HG03457 (cell line): Measurements from ENCODE around the gene TCP10L.
"Not testable (repeated sequence)": the region's sequence is repeated elsewhere in the genome, so short reads cannot be mapped to it uniquely, and the experiment has no call there.

Experiments
- ATAC-seq: cut with Tn5 transposase; IDR thresholded peaks from one replicate; pipeline ENCODE4 v1.9.1; 2021; ENCODE audit warnings: moderate number of reproducible peaks; ENCODE audit not compliant: unreplicated experiment

TCP10L gene

DNA sequence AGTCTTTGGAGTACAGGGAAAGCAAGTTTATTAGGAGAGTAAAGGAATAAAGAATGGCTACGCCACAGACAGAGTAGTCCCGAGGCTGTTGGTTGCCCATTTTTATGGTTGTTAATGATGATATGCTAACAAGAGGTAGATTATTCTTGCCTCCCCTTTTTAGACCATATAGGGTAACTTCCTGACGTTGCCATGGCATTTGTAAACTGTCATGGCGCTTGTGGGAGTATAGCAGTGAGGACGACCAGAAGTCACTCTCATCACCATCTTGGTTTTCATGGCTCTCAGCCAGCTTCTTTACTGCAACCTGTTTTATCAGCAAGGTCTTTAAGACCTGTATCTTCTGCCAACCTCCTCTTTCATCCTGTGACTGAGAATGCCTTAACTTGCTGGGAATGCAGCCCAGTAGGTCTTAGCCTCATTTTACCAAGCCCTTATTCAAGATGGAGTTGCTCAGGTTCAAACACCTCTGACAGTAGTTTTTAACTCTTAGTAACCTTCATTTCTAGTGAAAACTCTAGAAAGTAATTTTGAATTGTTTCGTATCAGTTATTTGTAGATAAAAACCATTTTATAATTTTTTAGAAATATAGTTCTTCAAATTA lies 26.2 kb downstream of the TCP10L start:
- ATAC-seq: no peak

DNA sequence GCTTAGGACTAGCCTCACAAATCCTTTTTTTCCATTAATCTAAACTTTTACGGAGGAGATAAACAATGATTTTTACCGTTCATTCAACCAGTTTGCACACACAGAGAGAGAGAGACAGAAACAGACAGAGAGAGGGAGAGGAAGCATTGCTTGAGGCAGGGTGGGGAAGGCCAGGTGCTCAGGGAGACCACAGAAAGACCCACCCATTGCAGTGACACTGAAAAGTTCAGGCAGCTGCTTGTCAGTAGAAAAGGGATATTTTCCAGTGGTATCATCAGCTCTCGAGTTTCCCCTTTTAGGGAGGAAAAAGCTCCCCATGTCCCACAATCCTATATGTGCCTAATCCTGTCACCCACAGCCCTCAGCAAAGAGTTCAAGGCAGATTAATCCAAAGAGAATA lies 27.2 kb downstream of the TCP10L start:
- no peak for ATAC-seq

DNA sequence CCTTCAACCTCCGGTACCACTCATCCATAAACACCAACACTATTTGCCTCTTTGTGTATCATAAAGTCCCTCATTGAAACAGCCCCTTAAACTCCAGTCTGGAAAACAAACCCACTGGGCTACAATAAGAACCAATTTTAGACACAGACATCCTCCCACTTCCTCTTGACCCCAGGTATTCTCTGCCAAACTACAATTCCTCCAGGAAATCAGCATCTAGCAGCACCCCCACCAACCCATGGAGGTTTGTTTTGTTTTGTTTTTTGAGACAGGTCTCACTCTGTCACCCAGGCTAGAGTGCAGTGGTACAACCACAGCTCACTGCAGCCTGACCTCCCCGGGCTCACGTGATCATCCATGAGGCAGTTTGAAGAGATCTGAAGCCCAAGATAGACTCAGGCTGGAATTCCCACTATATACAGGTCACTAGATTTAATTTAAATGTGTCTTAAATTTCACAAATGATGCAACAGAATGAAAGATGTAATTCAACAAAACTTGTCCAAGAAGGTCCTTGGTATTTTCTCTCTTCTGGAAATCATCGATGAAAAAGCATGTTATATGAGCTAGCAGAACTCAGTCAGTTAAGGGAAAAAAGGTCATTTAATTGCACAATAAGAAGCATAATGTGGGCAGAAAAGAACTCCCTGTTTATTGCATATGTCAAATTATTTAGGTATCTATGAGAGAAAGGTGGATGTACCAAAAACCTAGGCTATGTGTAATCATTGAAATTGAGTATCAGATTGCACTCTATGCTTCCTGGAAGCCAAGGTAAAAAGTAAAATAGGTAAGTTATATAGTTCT lies 30.3 kb downstream of the TCP10L start:
- ATAC-seq: no peak

DNA sequence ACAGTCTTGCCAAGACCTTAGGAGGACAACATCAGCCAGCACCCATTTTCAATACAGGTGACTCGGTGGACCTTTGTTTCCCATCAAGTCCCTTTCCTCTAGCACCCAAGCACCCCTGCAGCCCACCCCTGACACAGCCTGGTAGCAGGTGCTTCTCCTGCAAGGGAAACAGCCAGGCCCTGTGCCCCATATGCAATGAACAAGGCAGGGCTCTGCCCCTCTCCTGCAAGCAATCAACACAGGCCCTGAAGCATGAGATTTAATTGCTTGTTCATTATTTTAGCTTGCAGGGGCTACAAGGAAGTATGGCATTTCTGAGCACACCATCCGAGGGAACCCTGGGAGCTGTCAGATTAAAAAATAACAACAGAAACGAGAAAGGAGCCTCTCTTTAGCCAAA lies 35.4 kb downstream of the TCP10L start:
- ATAC-seq: no peak

DNA sequence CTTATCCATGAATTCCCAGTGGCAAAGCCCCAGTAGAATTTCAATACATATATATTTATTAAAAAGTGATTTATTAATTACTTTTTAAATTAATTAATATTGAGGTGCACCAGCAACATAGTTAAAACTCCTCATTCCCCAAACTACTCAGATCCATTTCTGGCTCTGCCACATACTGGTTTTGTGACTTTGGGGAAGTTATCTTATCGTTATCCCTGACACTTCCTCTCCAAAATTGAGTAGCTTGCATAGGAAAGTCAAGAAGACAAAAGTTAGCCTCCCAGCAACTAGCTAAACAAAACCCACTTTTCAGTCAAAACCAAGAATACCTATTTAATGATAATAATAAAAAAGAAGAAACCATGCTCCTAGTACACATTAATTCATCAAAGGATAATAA lies 35.9 kb downstream of the TCP10L start:
- no peak for ATAC-seq

DNA sequence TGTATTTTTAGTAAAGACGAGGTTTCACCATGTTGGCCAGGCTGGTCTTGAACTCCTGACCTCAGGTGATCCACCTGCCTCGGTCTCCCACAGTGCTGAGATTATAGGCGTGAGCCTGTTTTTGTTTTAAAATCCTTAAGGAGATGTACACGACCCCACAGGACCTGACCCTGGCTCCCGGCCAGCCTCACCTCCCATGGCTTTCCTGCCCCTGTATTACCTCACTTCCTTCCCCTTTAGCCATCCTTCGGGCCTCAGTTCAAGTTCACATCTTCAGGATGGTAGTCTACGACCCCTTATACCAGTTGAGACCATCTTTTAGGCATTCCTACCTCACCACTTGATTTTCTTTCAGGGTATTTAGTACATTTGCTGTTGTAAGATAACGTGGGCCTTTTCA lies 36.3 kb downstream of the TCP10L start:
- no peak for ATAC-seq

DNA sequence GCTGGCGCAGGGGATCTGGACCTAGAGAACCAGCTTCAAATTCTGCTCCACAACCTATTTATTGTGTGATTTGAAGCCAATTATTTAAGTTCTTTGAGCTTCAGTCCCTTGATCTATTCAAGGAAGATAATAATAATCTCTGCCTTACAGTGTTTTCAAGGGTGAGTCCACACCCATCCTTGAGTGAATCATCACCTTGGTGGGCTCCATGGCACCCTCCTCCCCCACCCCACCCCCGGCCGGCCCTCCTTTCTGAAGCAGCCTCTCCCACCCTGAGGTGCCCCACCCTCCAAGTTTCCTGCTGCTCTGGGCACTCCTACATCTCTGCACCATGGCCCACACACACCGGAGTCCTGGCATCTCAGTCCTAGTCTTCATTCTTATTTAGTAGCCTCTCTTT lies 38.3 kb downstream of the TCP10L start:
- ATAC-seq: no peak

DNA sequence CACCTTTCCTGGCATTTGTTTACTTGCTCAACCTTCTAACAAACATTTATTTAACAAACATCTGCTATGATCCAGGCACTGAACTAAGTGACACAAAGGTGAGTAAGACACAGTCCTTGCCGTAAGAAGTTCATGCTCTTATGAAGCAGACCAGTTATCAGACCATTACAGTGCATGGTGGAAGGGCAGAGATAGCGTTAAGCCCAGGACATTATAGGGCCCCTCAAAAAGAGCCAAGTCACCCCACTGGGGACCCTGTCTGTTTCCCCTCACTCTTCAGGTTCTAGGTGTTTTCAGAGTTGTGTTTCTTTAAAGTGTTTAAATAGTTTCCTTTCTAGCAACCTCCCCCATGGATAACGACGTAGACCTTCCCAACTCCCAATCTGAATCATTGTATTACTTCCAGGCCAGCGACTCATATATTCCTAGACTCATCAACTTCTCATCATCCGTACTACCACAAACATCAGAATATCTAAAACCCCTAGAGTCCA lies 39.3 kb downstream of the TCP10L start:
- no peak for ATAC-seq

DNA sequence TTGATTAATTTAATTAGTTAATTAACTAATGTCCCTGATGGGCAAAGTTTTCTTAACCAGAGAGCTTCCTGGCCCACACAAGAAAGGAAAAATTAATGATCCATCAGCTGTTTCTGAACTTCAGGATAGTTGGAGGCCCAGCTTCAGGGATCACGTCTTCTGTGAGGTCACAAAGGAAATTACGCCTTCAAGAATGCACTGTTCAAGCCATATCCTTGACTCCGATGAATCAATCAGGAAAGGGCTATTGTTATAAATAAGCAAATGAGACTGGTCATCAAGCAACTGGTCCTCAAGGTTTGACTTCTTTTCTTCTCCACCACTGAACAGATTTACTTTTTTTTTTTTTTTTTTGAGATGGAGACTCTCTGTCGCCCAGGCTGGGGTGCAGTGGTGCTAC lies 40.6 kb downstream of the TCP10L start:
- no peak for ATAC-seq

DNA sequence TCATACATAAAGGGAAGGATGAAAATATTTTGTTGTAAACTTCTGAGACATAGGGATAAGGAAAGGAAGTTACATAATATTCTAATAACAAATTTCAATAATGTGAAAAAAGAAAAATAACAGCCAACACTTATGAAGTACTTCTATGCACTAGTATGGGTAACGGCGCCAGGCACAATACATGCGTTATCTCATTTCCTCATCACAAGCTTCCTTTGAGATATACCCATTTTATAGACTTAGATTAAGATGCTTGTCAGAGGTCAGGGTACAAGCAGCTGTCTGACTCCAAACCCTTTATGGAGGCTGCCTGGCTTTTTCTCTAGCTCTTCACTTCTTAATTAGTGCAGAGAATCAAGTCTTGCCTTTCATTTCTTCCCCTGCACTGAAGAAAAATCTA lies 41.3 kb downstream of the TCP10L start:
- no peak for ATAC-seq

DNA sequence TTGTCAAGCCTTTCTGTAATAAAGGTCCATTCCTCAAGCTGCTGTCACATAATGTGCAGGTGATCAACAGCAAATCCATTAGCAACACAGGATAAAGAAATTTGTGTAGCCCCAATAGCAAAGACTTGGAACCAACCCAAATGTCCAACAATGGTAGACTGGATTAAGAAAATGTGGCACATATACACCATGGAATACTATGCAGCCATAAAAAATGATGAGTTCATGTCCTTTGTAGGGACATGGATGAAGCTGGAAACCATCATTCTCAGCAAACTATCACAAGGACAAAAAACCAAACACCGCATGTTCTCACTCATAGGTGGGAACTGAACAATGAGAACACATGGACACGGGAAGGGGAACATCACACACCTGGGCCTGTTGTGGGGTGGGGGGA lies 42.3 kb downstream of the TCP10L start:
- ATAC-seq: not testable (repeated sequence)

DNA sequence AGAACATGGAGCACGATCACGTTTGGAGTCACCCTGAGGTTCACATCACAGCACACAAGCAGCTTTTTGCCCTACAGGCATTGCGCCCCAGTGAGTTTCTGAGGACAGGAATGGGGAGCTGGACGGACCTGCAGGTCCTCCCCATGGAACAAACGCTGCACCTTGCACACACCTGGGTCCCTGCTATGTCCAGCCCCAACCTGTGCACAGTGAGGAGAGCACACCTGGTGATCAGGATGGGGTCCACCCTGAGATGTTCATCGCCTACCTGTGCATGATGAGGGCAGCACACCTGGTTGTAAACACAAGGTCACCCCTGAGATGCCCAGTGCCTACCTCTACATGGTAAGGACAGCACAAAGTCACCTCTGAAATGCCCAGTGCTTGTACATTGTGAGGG lies 45.9 kb downstream of the TCP10L start:
- no peak for ATAC-seq

DNA sequence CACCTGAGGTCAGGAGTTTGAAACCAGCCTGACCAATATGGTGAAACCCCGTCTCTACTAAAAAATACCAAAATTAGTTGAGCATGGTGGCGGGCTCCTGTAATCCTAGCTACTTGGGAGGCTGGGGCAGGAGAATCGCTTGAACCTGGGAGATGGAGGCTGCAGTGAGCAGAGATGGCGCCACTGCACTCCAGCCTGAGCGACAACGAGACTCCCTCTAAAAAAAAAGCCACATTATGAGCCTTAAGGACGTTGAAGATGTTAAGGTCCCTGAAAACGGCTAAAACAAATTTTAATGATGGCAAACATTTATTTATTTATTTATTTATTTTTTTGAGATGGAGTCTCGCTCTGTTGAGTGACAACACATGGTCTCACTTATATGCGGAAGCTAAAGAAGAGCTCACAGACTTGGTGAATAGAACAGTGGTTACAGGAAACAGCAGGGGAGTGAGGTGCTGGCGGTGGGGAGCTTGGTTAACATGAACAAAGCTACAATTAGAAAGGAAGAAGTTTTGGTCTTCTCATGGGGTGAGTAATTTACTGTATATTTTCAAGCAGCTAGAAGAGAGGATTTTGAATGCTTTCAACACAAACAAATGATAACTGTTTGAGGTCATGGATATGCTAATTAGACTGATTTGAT lies 47.1 kb downstream of the TCP10L start:
- no peak for ATAC-seq

DNA sequence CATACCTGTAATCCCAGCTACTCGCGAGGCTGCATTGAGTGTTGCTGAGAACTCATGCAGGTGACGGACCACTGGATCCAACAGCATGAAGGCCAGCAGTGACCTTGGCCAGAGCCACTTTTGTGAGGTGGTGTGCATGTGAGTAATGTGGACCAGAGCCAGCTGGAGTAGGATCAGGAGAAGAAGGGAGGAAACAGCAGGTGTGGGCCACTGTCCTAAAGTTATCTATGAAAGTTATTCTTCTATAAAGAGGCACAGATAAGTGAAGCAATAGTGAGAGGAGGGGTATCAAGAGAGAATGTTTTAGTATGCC lies 47.8 kb downstream of the TCP10L start:
- no peak for ATAC-seq

DNA sequence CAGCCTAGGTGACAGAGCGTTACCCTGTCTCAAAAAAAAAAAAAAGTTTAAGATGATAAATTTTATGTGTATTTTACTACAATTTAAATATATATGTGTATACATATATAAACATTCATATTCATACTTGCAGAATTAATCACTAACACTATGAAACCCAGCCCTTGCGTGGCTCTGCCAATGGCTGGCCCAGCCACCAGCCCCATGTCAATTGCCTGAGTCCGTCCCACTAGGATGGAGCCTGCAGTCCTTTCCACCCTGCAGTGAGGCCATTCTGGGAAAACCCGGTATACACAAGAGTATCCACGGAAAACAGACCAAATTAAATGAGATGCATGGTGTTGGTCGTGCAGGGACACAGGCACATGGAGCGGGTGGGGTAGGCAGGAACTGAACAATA lies 49.7 kb downstream of the TCP10L start:
- no peak for ATAC-seq

DNA sequence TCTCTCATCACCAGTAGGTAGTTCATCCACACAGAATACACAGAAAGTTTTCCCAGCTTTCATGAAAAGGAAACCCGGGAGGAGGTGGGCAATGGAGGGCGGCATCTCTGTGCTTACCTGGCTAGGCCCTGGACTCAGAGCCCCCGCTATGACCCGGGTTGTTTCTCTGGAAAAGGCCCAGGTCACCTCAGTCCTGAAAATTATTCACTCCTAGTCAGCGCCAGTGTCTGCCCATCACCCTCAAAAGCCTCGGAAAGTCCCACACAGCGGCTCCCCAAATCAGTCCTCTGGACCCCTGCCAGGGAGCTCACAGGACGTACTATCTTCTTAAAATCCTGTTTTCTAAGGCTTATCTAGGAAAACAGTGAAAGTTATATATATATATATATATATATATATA lies 51.2 kb downstream of the TCP10L start:
- ATAC-seq: no peak

DNA sequence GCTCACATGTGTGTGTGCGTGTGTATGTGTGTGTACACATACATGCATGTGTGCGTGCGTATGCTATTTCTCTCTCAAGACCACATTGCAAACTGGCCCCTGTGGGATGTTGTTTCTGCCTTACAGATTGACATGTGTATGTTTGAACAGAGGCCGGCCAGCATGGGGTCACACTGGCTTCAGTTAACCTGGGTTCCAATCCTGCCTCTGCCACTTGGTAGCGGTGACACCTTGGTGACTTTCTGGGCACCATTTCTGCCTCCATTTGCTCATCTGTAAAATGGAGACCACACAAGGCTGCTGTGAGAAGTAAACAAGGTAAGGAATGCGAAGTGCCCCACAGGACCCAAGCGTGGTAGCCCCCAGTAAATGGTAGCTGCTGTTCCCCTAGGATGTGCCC lies 51.7 kb downstream of the TCP10L start:
- no peak for ATAC-seq

DNA sequence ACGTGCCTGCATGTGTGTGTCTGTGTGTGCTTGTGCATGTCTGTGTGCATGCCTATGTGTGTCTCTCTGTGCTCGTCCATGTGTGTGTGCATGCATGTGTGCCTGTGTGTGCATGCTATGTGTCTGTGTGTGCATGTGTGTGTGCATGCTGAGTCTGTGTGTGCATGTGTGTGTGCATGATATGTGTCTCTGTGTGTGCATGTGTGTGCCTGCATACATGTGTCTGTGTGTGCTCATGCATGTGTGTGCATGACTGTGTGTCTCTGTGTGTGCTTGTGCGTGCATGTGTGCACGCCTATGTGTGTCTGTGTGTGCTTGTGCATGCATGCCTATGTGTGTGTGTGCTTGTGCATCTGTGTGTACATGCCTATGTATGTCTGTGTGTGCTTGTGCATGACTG lies 52.3 kb downstream of the TCP10L start:
- ATAC-seq: no peak

DNA sequence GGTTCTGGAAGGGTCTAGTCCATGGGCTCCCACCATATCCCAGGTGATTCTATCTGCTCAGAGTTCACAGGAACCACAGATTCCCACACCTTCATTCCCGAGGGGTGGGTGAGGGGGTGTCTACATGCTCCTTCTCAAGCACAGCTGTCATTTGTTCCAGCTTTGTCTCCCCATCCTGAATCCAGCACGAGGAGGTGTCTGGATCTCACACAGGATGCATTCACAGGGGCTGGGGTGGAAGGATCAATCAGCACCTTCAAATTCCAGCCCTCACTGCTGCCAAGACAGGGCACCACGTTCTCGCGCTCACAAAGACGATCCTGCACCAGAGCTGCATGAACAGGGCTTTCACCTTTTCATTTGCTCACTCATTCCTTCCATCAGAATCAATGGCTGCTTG lies 52.7 kb downstream of the TCP10L start:
- no peak for ATAC-seq

DNA sequence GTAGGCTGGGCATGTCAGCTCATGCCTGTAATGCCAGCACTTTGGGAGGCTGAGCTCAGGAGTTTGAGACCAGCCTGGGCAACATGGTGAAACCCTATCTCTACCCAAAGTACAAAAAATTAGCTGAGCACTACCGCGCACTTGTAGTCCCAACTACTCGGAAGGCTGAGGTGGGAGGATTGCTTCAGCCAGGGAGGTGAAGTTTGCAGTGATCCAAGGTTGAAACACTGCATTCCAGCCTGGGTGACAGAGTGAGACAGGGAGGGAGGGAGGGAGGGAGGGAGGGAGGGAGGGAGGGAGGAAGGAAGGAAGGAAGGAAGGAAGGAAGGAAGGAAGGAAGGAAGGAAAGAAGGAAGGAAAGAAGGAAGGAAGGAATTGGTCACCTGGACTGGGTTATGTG lies 53.8 kb downstream of the TCP10L start:
- ATAC-seq: not testable (repeated sequence)

DNA sequence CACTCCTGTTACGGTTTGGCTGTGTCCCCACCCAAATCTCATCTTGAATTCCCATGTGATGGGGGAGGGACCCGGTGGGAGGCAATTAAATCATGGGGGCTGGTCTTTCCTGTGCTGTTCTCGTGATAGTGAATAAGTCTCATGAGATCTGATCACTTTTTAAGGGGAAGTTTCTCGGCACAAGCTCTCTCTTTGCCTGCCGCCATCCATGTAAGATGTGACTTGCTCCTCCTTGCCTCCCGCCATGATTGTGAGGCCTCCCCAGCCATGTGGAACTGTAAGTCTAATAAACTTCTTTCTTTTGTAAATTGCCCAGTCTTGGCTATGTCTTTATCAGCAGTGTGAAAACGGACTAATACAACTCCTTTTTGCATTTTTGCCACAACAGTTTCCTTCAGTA lies 54.5 kb downstream of the TCP10L start:
- not testable (repeated sequence) for ATAC-seq

DNA sequence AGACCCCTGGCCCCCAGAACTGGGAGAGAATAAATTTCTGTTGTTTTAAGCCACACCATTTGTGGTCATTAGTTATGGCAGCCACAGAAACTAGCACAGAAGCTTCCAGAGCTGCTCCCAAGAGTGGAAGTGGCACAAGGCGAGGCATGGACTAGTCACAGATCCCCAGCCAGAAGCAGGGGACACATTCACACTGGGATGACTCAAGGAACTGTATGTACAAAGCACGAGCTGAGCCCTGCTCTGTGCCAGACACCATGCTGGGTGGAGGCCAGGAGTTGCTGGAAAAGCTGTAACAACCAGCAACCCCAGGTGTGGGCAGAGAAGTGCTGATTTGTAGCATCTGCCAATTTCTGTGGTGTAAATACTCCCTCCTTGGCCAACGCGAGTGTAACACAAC lies 55.6 kb downstream of the TCP10L start:
- ATAC-seq: no peak
